H1 (cell line): ENCODE measurements around the gene C2. TPM values are rescaled to one million over a fixed set of nuclear protein-coding genes. Genes with fewer than 3 reads are reported as not detected.

Source experiments
- CTCF ChIA-PET: fragments of 300-600 bp; sonication (Branson Sonifier 250); formaldehyde crosslinking; loops from one replicate; lab custom pipeline; 2021; ENCODE audit not compliant: partially characterized antibody; lab: Charles Lee
- POLR2A ChIA-PET: fragments of 300-600 bp; sonication (Branson Sonifier 250); formaldehyde crosslinking; loops from one replicate; lab custom pipeline; 2021; ENCODE audit warnings: inconsistent platforms; ENCODE audit not compliant: partially characterized antibody; lab: Charles Lee
- DNase-seq, 2 experiments: peaks; one replicate each; pipeline versions ENCODE4 v3.0.0 to v3.0.0-alpha.2; 2010 to 2022; ENCODE audit warnings: low spot score in 2 of 2, low read depth in 1 of 2, mixed read lengths in 1 of 2
- FAIRE-seq: peaks from 2 replicates; lab custom pipeline; 2011; peaks lifted over from hg19 to GRCh38; lab: Jason Lieb, UNC
- H2AFZ ChIP-seq: 2 replicates; pipeline ENCODE4 v1.8.1; 2012; ENCODE audit warnings: low read length, inconsistent platforms
- H2AK5ac ChIP-seq: 2 replicates; pipeline ENCODE4 v1.6.1; 2013; ENCODE audit warnings: low read depth, low read length
- H2BK120ac ChIP-seq: replicated peaks from 2 replicates; pipeline ENCODE3; 2013; ENCODE audit warnings: low read depth, low read length, inconsistent platforms
- H2BK12ac ChIP-seq: 2 replicates; pipeline ENCODE4 v1.6.1; 2013; ENCODE audit warnings: low read depth, low read length
- H2BK15ac ChIP-seq: 2 replicates; pipeline ENCODE4 v1.6.1; 2013; ENCODE audit warnings: low read length
- H2BK20ac ChIP-seq: 2 replicates; pipeline ENCODE4 v1.6.1; 2013; ENCODE audit warnings: low read length
- H2BK5ac ChIP-seq: 2 replicates; pipeline ENCODE4 v1.6.1; 2013; ENCODE audit warnings: low read depth, low read length
- H3K14ac ChIP-seq: 2 replicates; pipeline ENCODE4 v1.6.1; 2013; ENCODE audit warnings: inconsistent platforms; ENCODE audit not compliant: insufficient read length
- H3K18ac ChIP-seq: 2 replicates; pipeline ENCODE4 v1.6.1; 2013; ENCODE audit warnings: low read length; ENCODE audit errors: extremely low read depth
- H3K23ac ChIP-seq: 2 replicates; pipeline ENCODE4 v1.6.1; 2013; ENCODE audit warnings: inconsistent platforms; ENCODE audit not compliant: insufficient read length
- H3K23me2 ChIP-seq: 2 replicates; pipeline ENCODE4 v1.6.1; 2013; ENCODE audit warnings: low read depth, low read length
- H3K27ac ChIP-seq: 2 replicates; pipeline ENCODE4 v1.6.1; 2011; ENCODE audit warnings: low read depth, low read length, inconsistent platforms
- H3K27me3 ChIP-seq, 4 experiments: replicated peaks in 1 of 4; 1 replicate in 1 of 4; 2 replicates in 3 of 4; pipeline versions ENCODE4 v1.6.1 to v1.8.1; 2011 to 2013; ENCODE audit warnings: low read length in 3 of 4, mild to moderate bottlenecking in 3 of 4, inconsistent platforms in 2 of 4, mixed read lengths in 2 of 4, moderate library complexity in 1 of 4; ENCODE audit not compliant: control insufficient read depth in 3 of 4, insufficient read depth in 3 of 4; ENCODE audit errors: extremely low read depth in 1 of 4
- H3K36me3 ChIP-seq, 4 experiments: 2 replicates each; pipeline versions ENCODE4 v1.6.1 to v1.8.1; 2011 to 2013; ENCODE audit warnings: mild to moderate bottlenecking in 4 of 4, low read length in 3 of 4, moderate library complexity in 2 of 4, control low read depth in 1 of 4, inconsistent platforms in 1 of 4; ENCODE audit not compliant: insufficient read depth in 4 of 4, control insufficient read depth in 2 of 4
- H3K4ac ChIP-seq: replicated peaks from 2 replicates; pipeline ENCODE3; 2013; ENCODE audit warnings: low read length, low read depth, mixed read lengths, inconsistent platforms; ENCODE audit not compliant: insufficient read length
- H3K4me1 ChIP-seq, 4 experiments: replicated peaks in 1 of 4; 1 replicate in 1 of 4; 2 replicates in 3 of 4; pipeline versions ENCODE4 v1.6.1 to v1.8.1; 2011 to 2013; ENCODE audit warnings: low read length in 3 of 4, inconsistent platforms in 2 of 4, mixed read lengths in 1 of 4; ENCODE audit not compliant: insufficient read depth in 4 of 4, control insufficient read depth in 3 of 4
- H3K4me2 ChIP-seq, 2 experiments: 2 replicates each; pipeline versions ENCODE4 v1.6.1 to v1.8.1; 2011 to 2013; ENCODE audit warnings: low read depth in 2 of 2, low read length in 2 of 2, control low read depth in 1 of 2, inconsistent platforms in 1 of 2, mild to moderate bottlenecking in 1 of 2; ENCODE audit not compliant: insufficient read depth in 1 of 2
- H3K4me3 ChIP-seq, 4 experiments: fragments of 200-600, 300-600 bp in 1 of 4; sonication (generic), shearing (Covaris generic), sonication (Bioruptor Twin) in 1 of 4; 2 replicates each; pipeline versions ENCODE4 v1.5.1 to v1.8.1; 2011 to 2016; ENCODE audit warnings: low read length in 4 of 4, low read depth in 3 of 4, control low read depth in 2 of 4, inconsistent platforms in 2 of 4, mild to moderate bottlenecking in 2 of 4, mixed read lengths in 1 of 4, moderate library complexity in 1 of 4; ENCODE audit not compliant: insufficient read depth in 2 of 4; ENCODE audit errors: extremely low read depth in 1 of 4
- H3K56ac ChIP-seq: replicated peaks from 2 replicates; pipeline ENCODE3; 2013; ENCODE audit warnings: low read depth, mild to moderate bottlenecking, mixed read lengths, low read length, inconsistent platforms; ENCODE audit not compliant: insufficient read length
- H3K79me1 ChIP-seq: 2 replicates; pipeline ENCODE4 v1.6.1; 2013; ENCODE audit warnings: low read depth, low read length, control low read depth
- H3K79me2 ChIP-seq, 2 experiments: 2 replicates each; pipeline versions ENCODE4 v1.6.1 to v1.8.1; 2012 to 2013; ENCODE audit warnings: low read length in 2 of 2, mild to moderate bottlenecking in 2 of 2, inconsistent platforms in 1 of 2; ENCODE audit not compliant: insufficient read depth in 2 of 2, control insufficient read depth in 1 of 2
- H3K9ac ChIP-seq, 4 experiments: replicated peaks in 1 of 4; 1 replicate in 1 of 4; 2 replicates in 3 of 4; pipeline versions ENCODE4 v1.6.1 to v1.8.1; 2011 to 2013; ENCODE audit warnings: low read depth in 3 of 4, low read length in 3 of 4, control low read depth in 2 of 4, mild to moderate bottlenecking in 2 of 4, moderate library complexity in 2 of 4, inconsistent platforms in 1 of 4; ENCODE audit errors: extremely low read depth in 1 of 4
- H3K9me3 ChIP-seq, 2 experiments: 2 replicates each; pipeline versions ENCODE4 v1.6.1 to v1.8.1; 2012 to 2013; ENCODE audit warnings: mild to moderate bottlenecking in 2 of 2, moderate library complexity in 2 of 2, control low read depth in 1 of 2, inconsistent platforms in 1 of 2, low read depth in 1 of 2, low read length in 1 of 2, mixed read lengths in 1 of 2; ENCODE audit not compliant: insufficient read depth in 2 of 2
- H4K20me1 ChIP-seq, 2 experiments: replicated peaks in 1 of 2; 2 replicates each; pipeline versions ENCODE3 to v1.8.1; 2011 to 2013; ENCODE audit warnings: inconsistent platforms in 2 of 2, low read length in 2 of 2, mild to moderate bottlenecking in 1 of 2; ENCODE audit not compliant: insufficient read depth in 2 of 2, control insufficient read depth in 1 of 2
- H4K5ac ChIP-seq: 2 replicates; pipeline ENCODE4 v1.6.1; 2013; ENCODE audit warnings: low read length, low read depth, mixed read lengths, inconsistent platforms; ENCODE audit not compliant: insufficient read length
- H4K8ac ChIP-seq: 2 replicates; pipeline ENCODE4 v1.8.0; 2013; ENCODE audit warnings: mild to moderate bottlenecking, moderate library complexity, low read length, inconsistent platforms; ENCODE audit not compliant: insufficient read depth; ENCODE audit errors: extremely low read depth
- H4K91ac ChIP-seq: replicated peaks from 2 replicates; pipeline ENCODE3; 2013; ENCODE audit warnings: low read length, mixed read lengths, inconsistent platforms; ENCODE audit not compliant: insufficient read length
- ZNF274 ChIP-seq: IDR thresholded peaks from 2 replicates; pipeline ENCODE4 v1.7.0; 2012; ENCODE audit warnings: low read length, borderline replicate concordance; ENCODE audit errors: extremely low read depth
- WGBS, 2 experiments: shearing (Covaris generic) in 1 of 2; methylation state at CpG; one replicate each; pipeline versions ENCODE4 v1.1.6 to v1.1.7; 2013 to 2015; ENCODE audit warnings: low lambda C conversion rate in 2 of 2, mixed read lengths in 2 of 2, inconsistent platforms in 1 of 2, low coverage in 1 of 2, missing lambda C conversion rate in 1 of 2; ENCODE audit not compliant: insufficient replicate concordance in 2 of 2, insufficient coverage in 1 of 2, insufficient read length in 1 of 2; ENCODE audit errors: extremely low coverage in 1 of 2, missing lambda C conversion rate in 1 of 2; 5-methylcytosine and 5-hydroxymethylcytosine counted together
- polyA plus RNA-seq, 7 experiments: library from polyadenylated mRNA; depleted of rRNA in 3 of 7; stranded (reverse) in 5 of 7; unstranded in 2 of 7; fragments of >200 nt in 5 of 7; fragments of 200-250 nt in 2 of 7; gene quantifications; 1 replicate in 5 of 7; 2 replicates in 1 of 7; 4 replicates in 1 of 7; pipeline versions ENCODE4 v1.2.1 to v1.2.3, GENCODE V29; 2011 to 2013; ENCODE audit warnings: missing spikeins in 2 of 7, mixed read lengths in 2 of 7
- total RNA-seq: library from RNA; stranded (reverse); fragmentation: NEBNext Ultra II Directional; extraction: Animal tissue kit (Norgen Biotek cat#: 25700); gene quantifications from 2 replicates; pipeline ENCODE4 v1.2.1, GENCODE V29; 2021

C2 gene
- total and polyA plus RNA-seq, 2 of the 8 experiments (the other 6 are each of a cell fraction or from before 2014, with no cell fraction given) = 0.26 to 0.38 TPM

DNA sequence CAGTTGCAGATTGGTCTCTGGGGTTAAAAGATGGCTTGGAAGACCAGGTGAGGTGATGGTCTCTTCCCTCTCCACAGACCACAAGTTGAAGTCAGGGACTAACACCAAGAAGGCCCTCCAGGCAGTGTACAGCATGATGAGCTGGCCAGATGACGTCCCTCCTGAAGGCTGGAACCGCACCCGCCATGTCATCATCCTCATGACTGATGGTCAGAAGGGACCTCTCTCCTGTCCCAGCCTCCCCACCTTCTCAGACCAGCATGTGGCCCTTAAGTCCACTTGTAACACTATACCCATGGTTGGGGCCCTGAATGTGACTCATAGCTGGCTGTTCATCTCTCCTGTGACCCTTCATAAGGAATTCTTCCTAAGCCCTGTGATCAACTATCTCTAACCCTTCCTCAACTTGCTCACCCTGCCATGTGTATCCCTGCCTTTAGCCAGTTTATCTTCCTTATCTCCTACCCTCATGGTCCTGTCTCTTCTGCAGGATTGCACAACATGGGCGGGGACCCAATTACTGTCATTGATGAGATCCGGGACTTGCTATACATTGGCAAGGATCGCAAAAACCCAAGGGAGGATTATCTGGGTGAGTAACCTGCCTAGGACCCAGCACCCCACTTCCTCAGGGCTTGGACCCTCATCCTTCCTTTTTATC is 21.4 kb downstream of the C2 start:
- FAIRE-seq = no peak
- no peaks in the 10 kb centered on the region for H3K79me2 ChIP-seq
- H3K27ac ChIP-seq = no peak overlapping the region
- H3K4me2 ChIP-seq = no peak overlapping the region
- DNase-seq = no peak
- H2AK5ac ChIP-seq = no peak overlapping the region
- H4K5ac ChIP-seq = no peak overlapping the region
- peak overlapping the region in 1 of 4 experiments; percentile 3; a peak in 2 of 7 replicates for H3K9ac ChIP-seq
- peaks cover 0 to 5% (median 2%) of the 10 kb centered on the region in 4 experiments; a peak in 3 of 7 replicates for H3K27me3 ChIP-seq
- H2BK12ac ChIP-seq = no peak overlapping the region
- no peak overlapping the region for H2BK120ac ChIP-seq
- no peak overlapping the region for H3K23ac ChIP-seq
- H3K4me3 ChIP-seq = no peak overlapping the region
- H2BK15ac ChIP-seq = no peak overlapping the region
- H3K79me1 ChIP-seq = no peaks in the 10 kb centered on the region
- H3K4me1 ChIP-seq = peaks cover 0 to 2% (median 0%) of the 10 kb centered on the region in 4 experiments; a peak in 1 of 7 replicates
- H3K9me3 ChIP-seq = no peaks in the 10 kb centered on the region
- H4K8ac ChIP-seq = no peak overlapping the region
- no peaks in the 10 kb centered on the region for H4K20me1 ChIP-seq
- H3K56ac ChIP-seq = no peak overlapping the region
- no peak overlapping the region for H2AFZ ChIP-seq
- no peaks in the 10 kb centered on the region for H3K23me2 ChIP-seq
- no peak overlapping the region for H2BK5ac ChIP-seq
- no peak overlapping the region for H2BK20ac ChIP-seq
- no peak overlapping the region for H3K4ac ChIP-seq
- no peak overlapping the region for H4K91ac ChIP-seq
- WGBS, 2 experiments = 95% methylated on average over 6 of the region's 6 CpGs; no CpG with 5 or more reads in 1 of the 2 experiments
- ChIA-PET CTCF (interaction anchor here (0.6 to 4.3 kb wide), 3 partner anchors 25 to 697 kb away, joined by 3 to 43 read pairs (median 3); no protein-coding TSS in a partner anchor), POLR2A (interaction anchor here (0.8 to 16.4 kb wide), 8 partner anchors 8 to 150 kb away, joined by 3 to 279 read pairs (median 6); partner anchors contain the start of genes DXO, NELFE and SKIC2)
- H3K14ac ChIP-seq = no peak overlapping the region
- no peak overlapping the region for H3K18ac ChIP-seq
- H3K36me3 ChIP-seq = peaks cover 14 to 26% (median 24%) of the 10 kb centered on the region in 4 experiments; a peak in 7 of 8 replicates
- no peak for TF ChIP-seq ZNF274
